HG03095 (cell line): Measurements from ENCODE around the gene ZFYVE28.

Source experiments
- ATAC-seq: cut with Tn5 transposase; IDR thresholded peaks from one replicate; pipeline ENCODE4 v1.9.1; 2021; ENCODE audit warnings: moderate library complexity; ENCODE audit not compliant: unreplicated experiment

The ZFYVE28 gene

GRCh38 chr4:2354760-2355159 lies 63.7 kb downstream of the ZFYVE28 start:
- no peak for ATAC-seq

GRCh38 chr4:2354118-2354517 lies 64.3 kb downstream of the ZFYVE28 start:
- no peak for ATAC-seq

DNA sequence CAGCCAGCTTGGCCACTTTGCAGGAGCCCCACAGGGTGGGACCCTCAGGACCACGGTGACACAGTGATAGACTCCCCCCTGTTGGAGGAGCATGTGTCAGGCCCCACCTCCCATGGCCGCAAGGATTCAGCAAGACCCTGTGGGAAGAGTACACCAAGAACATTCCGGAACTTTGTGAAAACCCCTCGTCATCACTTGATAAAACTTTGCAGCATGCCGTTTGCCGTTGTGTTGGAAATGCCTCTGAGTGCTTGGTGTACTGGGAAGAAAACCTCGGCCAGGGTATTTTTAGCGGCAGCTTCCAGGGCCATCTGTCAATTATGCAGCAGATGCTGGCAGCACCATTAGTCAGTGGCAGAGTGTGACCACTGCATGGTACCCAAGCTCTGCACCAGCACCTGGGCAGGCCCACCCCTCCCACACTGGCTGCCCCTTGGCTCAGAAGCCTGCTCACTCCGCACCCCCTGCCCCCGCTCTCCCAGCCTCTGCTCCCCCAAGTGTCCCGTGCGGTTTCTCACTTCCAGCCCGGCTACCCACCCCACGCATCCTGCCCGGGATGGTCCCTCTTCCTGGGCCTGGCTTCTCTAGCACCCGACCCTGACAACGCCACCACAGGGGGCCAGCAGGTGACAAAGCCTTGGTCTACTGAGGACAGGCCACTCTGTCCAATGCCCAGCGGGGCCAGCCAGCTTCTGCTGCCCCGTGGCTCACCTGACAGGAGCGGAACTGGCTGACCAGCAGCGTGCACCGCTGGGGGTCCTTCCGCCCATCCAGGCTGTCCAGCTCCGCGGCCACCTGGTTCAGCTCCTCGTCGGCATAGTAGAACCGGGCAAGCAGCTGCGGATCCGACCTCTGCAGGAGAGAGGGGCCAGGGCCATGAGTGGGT lies 65.0 kb downstream of the ZFYVE28 start:
- ATAC-seq: no peak

- ATAC-seq: no peak
Observed at GRCh38 chr4:2352729-2353221, 65.7 kb downstream of the ZFYVE28 start.

DNA sequence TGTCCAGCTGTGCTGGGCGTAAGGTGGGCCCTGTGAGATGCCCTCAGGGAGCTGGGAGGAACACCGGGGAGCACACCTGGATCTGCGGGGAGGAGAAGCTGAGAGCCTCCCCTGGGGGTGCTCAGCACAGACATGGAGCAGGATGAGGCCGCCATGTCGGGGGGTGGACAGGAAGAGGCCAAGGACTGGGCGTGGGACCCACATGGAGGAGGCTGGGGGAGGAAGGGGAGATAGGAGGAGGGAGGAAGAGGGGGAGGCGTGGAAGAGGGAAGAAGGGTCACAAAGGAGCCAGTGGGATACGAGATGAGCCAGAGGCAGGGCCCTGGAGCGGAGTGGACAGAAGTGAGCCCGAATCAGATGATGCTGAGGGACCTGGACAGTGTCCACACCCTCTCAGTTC lies 66.3 kb downstream of the ZFYVE28 start:
- ATAC-seq: no peak

GRCh38 chr4:2350982-2351381 lies 67.5 kb downstream of the ZFYVE28 start:
- no peak for ATAC-seq

- ATAC-seq: no peak
Observed at GRCh38 chr4:2348786-2349185, 69.7 kb downstream of the ZFYVE28 start.

DNA sequence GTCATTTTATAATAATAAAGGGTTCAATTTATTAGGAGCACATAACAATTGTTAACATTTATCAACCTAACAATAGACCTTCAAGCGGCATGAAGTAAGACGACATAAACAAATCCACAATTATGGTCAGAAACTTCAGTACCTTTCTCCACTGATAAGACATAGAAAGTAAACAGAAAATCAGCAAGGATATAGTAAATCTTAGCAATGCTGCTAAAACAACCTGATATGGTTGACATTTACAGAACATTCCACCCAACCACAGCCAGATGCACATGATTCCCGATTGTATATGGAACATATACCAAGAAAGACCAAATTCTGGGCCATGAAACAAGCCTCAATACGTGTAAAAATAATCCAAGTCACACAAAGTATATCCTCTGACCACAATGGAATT lies 71.3 kb downstream of the ZFYVE28 start:
- no peak for ATAC-seq

DNA sequence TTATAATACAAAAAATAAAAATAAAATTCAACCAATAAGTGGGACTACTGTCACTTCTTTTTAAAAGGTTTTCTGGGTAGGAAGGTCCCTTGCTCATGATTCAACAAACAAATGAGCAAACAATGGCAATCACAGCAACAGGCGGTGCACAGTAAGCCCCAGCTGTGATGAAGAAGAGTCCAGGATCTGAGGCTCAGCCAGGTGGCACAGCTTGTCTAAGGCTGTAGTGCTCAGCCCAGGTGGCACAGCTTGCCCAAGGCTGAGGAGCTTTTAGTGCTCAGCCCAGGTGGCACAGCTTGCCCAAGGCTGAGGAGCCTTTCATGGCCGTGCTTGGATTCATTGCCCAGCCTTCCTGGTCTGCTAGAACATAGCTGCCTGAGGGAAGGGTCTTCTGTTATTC lies 75.0 kb downstream of the ZFYVE28 start:
- no peak for ATAC-seq

DNA sequence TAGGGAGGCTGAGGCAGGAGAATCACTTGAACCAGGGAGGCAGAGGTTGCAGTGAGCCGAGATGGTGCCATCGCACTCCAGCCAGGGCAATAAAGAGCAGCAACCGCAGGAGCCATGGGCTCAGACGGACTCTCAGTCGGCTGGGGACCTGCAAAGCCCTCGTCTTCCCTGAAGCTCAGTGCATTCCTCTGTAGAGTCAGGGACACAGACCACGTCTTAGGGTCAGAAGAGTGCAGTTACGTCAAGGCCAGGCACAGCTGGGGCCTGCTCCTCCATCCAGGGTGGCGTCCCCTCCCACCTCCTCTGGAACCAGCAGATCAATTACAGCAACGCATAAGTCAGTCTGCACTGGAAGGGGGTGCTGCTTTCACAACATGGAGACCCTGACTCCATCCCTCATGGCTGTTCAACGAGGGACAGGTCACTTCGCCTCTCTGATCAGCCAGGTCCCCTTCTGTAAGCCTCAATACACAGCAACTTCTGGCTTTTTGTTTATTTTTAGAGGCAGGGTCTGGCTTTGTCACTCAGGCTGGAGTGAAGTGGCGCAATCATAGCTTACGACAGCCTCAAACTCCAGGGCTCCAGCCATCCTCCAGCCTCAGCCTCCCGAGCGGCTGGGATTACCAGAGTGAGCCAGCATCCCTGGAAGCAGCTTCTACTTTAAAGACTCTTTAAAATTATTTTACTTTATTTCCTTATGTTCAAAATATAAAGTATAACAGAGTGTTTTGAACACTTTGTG lies 76.4 kb downstream of the ZFYVE28 start:
- no peak for ATAC-seq

- no peak for ATAC-seq
Observed at GRCh38 chr4:2341261-2341841, 77.1 kb downstream of the ZFYVE28 start.

DNA sequence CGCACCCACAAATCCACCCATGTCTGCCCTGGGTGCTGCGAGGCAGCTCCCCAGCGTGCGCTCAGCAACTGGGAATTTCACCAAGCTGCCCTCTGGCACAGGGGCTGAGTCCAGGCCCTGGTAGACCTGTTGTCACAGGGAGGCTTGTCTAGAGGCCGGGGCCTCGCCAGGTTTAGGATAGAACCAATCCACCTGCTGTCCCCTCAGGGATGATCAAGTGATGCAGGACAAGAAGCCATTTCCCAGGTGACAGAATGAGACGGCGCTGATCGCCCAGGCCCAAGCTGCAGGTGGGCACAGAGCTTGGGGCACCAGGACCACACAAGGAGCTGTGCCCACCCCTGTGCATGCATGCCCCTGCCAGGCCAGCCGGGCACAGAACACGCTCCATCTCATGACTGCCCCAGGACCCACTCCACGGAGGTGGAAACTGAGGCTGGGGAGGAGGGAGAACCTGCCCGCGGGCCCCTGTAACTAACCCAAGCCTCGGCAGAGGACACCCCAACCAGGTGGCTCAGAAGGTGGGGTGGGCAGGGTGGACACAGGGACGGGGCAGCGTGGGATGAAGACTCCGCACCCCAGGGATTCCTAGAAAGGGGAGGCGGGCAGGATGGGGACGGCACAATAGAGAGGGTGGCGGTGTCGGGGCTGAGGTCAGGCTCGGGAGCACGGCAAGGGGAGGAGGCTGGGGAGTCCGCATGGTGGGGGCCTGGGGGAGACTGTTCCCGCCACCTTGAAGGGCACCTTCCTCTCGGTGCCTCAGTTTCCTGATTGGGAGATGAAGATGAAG lies 78.0 kb downstream of the ZFYVE28 start:
- ATAC-seq: no peak

GRCh38 chr4:2339458-2340271 lies 78.8 kb downstream of the ZFYVE28 start:
- no peak for ATAC-seq

GRCh38 chr4:2338754-2339457 lies 79.5 kb downstream of the ZFYVE28 start:
- no peak for ATAC-seq

GRCh38 chr4:2337896-2338295 lies 80.5 kb downstream of the ZFYVE28 start:
- no peak for ATAC-seq

DNA sequence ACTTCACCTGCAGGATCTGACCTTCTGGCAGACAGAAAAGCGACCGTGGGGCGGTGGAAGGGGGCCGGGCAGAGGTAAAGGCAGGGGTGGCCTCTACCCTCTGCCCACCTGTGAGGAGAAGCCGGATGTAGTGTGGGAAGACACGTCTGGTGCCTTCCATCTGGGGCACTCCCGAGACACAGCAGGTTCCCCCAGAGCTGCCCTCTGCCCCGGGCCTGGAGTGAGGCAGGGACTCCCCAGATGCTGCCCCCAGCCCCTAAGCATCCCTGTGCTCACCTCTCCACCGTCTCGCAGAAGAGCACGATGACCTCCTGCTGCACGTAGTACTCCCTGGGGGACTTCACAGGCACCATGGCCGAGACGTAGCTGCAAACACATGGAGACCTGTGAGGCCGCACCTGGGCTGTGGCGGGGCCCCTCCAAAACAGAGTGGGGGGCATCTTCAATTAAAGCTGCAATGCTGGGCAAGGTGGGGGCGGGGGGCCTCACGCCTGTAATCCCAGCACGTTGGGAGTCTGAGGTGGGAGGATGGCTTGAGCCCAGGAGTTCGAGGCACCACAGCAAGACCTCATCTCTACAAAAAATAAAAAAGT lies 81.2 kb downstream of the ZFYVE28 start:
- ATAC-seq: no peak

- no peak for ATAC-seq
Observed at GRCh38 chr4:2336659-2337058, 81.8 kb downstream of the ZFYVE28 start.

DNA sequence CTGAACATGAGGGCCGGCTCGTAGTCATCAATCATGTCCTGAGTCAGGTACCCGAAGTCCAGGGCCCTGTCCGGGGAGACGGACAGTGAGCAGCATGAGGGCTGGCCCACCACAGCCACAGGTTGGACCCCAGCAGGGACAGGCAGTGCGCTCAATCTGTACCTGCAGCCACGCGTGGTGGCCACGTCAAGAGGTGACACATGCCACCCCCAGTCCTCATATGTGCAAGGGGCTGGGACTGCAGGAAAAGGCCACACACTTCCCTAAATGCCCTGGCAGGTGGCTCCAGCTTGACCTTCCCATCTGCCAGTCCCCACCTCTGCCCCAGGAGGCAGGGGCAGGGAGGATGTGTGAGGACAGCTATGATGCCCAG lies 82.7 kb downstream of the ZFYVE28 start:
- ATAC-seq: no peak
